Breast epithelium (tissue), 4 donors: Measurements from ENCODE around the gene MEX3A. TPM values are rescaled to one million over a fixed set of nuclear protein-coding genes. Genes with fewer than 3 reads are reported as not detected.

Experiments
- DNase-seq, 2 donors: peaks; one replicate each; pipeline ENCODE4 v3.0.0-alpha.2; 2019; ENCODE audit warnings: low spot score in 2 of 2
- H3K27ac ChIP-seq, 2 donors: fragments of 200-600 bp; sonication (generic) in 1 of 2; one replicate each; pipeline ENCODE4 v1.5.1; 2016 to 2019; ENCODE audit warnings: mild to moderate bottlenecking in 1 of 2
- H3K27me3 ChIP-seq, 2 donors: fragments of 200-600 bp; sonication (generic) in 1 of 2; one replicate each; pipeline versions ENCODE4 v1.5.1 to v1.6.0; 2017 to 2019; ENCODE audit warnings: control low read depth in 1 of 2, mild to moderate bottlenecking in 1 of 2
- H3K36me3 ChIP-seq: fragments of 200-600 bp; one replicate; pipeline ENCODE4 v1.5.1; 2019
- H3K4me1 ChIP-seq, 2 donors: fragments of 200-600 bp; sonication (generic); one replicate each; pipeline ENCODE4 v1.5.1; 2016 to 2019; ENCODE audit warnings: control low read depth in 1 of 2
- H3K4me3 ChIP-seq, 3 donors: fragments of 200-600 bp; sonication (generic); 1 replicate in 2 of 3; 2 replicates in 1 of 3; pipeline ENCODE4 v1.5.1; 2016 to 2019; ENCODE audit warnings: mild to moderate bottlenecking in 3 of 3, moderate library complexity in 2 of 3
- H3K9me3 ChIP-seq, 2 donors: fragments of 200-600 bp; sonication (generic) in 1 of 2; one replicate each; pipeline ENCODE4 v1.5.1; 2016 to 2019; ENCODE audit warnings: control low read depth in 1 of 2
- POLR2A ChIP-seq: fragments of 450-650 bp; IDR thresholded peaks from one replicate; pipeline ENCODE4 v1.6.1; 2016; ENCODE audit warnings: antibody characterized with exemption, mild to moderate bottlenecking, moderate library complexity
- POLR2AphosphoS5 ChIP-seq, 3 donors: sonication (generic); formaldehyde crosslinking; IDR thresholded peaks; one replicate each; pipeline ENCODE4 v1.6.1; 2017; ENCODE audit warnings: antibody characterized with exemption in 3 of 3
- intact Hi-C: fragments of 100-400 bp; cut with DNase I; formaldehyde crosslinking; loops from one replicate; pipeline ENCODE4 v1.15.1; 2023; ENCODE audit warnings: low total_unique reads
- total RNA-seq, 3 donors: library from RNA; depleted of rRNA; stranded (reverse); fragments of >200 nt; gene quantifications; one replicate each; pipeline ENCODE4 v1.1.0, GENCODE V29; 2016
- TF ChIP-seq, protein P1 (sequence below), 3 donors: fragments of 450-650 bp; IDR thresholded peaks; one replicate each; pipeline ENCODE4 v1.5.1; 2016 to 2017; ENCODE audit warnings: antibody characterized with exemption in 3 of 3, mild to moderate bottlenecking in 3 of 3, moderate library complexity in 3 of 3

Gene MEX3A
- total RNA-seq, 3 donors from 2014 or later = 0.32 to 1.3 (median 1.3) TPM

DNA sequence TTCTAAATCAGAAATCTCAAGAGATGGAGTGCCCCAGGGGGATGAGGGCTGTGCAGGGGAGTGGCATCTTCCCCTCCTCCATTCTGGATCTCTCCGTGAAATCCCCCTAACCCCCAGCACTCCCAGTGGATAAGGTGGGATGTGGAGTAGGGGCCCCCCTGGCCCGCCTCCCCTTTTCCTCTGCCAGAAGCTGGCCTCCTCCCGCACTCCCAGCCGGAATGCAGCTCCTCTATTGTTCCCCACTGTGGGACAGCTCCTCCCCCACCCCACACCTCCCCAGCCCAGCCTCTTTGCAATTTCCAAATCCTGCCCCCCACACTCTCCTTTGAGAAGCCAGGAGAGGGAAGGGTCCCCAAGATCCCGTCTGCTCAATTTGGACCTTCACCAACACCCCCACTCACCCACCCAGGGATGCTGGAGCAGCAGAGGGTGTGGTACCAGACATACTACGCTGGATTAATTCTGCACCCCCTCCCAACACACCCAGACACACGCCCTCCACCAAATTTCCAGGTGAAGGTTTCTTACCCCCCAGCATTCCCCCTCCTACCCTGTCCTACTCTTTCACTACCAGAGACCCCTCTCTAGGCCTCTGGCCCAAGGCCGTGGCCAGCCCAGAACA, 1.9 kb downstream of the MEX3A start:
- intact Hi-C loops = loop anchor here (10.0 kb wide), 1 partner anchor 144 kb away; no protein-coding TSS in a partner anchor
- DNase-seq = no peak
- no peaks in the 10 kb centered on the region for H3K27me3 ChIP-seq
- no peaks in the 10 kb centered on the region for H3K4me1 ChIP-seq
- no peak for TF ChIP-seq POLR2AphosphoS5 (IDR thresholded peaks at IDR 0.05)
- TF ChIP-seq, protein P1, sequence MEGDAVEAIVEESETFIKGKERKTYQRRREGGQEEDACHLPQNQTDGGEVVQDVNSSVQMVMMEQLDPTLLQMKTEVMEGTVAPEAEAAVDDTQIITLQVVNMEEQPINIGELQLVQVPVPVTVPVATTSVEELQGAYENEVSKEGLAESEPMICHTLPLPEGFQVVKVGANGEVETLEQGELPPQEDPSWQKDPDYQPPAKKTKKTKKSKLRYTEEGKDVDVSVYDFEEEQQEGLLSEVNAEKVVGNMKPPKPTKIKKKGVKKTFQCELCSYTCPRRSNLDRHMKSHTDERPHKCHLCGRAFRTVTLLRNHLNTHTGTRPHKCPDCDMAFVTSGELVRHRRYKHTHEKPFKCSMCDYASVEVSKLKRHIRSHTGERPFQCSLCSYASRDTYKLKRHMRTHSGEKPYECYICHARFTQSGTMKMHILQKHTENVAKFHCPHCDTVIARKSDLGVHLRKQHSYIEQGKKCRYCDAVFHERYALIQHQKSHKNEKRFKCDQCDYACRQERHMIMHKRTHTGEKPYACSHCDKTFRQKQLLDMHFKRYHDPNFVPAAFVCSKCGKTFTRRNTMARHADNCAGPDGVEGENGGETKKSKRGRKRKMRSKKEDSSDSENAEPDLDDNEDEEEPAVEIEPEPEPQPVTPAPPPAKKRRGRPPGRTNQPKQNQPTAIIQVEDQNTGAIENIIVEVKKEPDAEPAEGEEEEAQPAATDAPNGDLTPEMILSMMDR (IDR thresholded peaks at IDR 0.05) = no peak
- TF ChIP-seq POLR2A = no peak
- H3K4me3 ChIP-seq = peak overlapping the region in 2 of 3 donors; percentile 89 to 95
- peak overlapping the region; percentile 48 to 52 for H3K27ac ChIP-seq
- no peaks in the 10 kb centered on the region for H3K36me3 ChIP-seq
- no peaks in the 10 kb centered on the region for H3K9me3 ChIP-seq

DNA sequence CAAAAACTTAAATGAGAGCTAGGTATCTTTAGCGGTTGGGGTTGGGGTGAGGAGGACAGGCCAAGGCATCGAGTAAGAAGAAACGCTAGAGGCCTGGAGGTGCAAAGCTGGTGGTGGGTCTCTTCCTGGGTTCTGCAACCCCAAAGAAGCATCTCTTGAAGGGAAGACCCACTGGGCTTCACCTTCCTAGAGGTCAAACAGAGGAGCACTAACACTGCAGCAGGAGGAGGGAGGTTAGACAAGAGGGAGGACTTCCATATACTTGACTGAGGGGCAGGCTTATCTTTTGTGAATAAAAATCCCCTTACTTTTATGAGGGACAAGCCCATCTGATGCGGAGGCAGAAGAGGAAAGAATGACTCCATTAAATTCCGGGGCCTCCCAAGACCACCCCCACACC, 2.5 kb downstream of the MEX3A start:
- no peak for DNase-seq
- no peak for TF ChIP-seq POLR2AphosphoS5 (IDR thresholded peaks at IDR 0.05)
- TF ChIP-seq POLR2A = no peak
- TF ChIP-seq, protein P1 (IDR thresholded peaks at IDR 0.05) = no peak
- intact Hi-C loops = loop anchor here (10.0 kb wide), 1 partner anchor 145 kb away; no protein-coding TSS in a partner anchor
- Histone ChIP-seq H3K4me3 (no peak overlapping the region), H3K36me3 (no peaks in the 10 kb centered on the region), H3K27me3 (no peaks in the 10 kb centered on the region), H3K27ac (no peak overlapping the region), H3K4me1 (no peaks in the 10 kb centered on the region), H3K9me3 (no peaks in the 10 kb centered on the region)

DNA sequence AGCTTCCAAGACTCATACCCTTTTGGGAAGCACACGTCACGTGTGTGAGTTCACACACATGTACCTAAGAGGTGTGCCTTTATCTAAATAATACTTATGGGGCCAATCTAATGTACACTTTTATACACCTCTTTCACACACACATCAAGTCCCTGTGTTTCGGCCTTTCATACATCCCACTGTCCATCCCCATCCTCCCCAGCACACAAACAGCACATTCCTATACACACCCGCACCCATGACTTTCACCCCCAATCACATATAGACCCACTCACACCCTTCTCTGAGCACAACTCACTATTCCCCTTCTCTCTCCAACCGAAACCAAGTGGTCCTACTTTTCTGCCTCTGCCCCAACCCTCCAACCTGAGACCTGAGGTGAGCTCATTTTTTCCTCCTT, 3.5 kb downstream of the MEX3A start:
- intact Hi-C loops = no loop called here
- no peak for DNase-seq
- H3K4me1 ChIP-seq = no peaks in the 10 kb centered on the region
- no peak overlapping the region for H3K4me3 ChIP-seq
- no peaks in the 10 kb centered on the region for H3K9me3 ChIP-seq
- H3K36me3 ChIP-seq = no peaks in the 10 kb centered on the region
- peak overlapping the region; percentile 8 to 38 for H3K27ac ChIP-seq
- TF ChIP-seq POLR2A = no peak
- no peak for TF ChIP-seq POLR2AphosphoS5 (IDR thresholded peaks at IDR 0.05)
- TF ChIP-seq, protein P1 (IDR thresholded peaks at IDR 0.05) = no peak
- no peaks in the 10 kb centered on the region for H3K27me3 ChIP-seq

DNA sequence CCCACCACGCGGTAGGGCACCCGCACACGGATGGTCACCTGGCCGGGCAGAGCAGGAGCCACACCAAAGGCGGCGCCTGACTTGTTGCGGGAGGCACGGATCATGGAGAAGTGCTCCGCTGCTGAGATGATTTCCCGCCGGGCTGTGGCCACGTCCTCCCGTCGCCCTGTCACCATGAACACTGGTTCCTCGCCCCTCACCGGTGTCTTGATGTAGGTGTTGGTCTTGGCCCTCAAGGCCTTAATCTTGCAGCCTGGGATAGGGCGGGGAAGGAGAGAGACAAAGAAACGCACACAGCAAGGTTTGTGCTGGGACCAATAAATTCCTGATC, 4.9 kb downstream of the MEX3A start:
- Histone ChIP-seq H3K27me3 (no peaks in the 10 kb centered on the region), H3K4me3 (peak overlapping the region in 2 of 3 donors; percentile 56 to 68), H3K36me3 (no peaks in the 10 kb centered on the region), H3K27ac (peak overlapping the region; percentile 50 to 76), H3K4me1 (no peaks in the 10 kb centered on the region), H3K9me3 (no peaks in the 10 kb centered on the region)
- DNase-seq = no peak
- intact Hi-C loops = no loop called here
- TF ChIP-seq POLR2AphosphoS5 (IDR thresholded peaks at IDR 0.05) = no peak
- no peak for TF ChIP-seq POLR2A
- TF ChIP-seq, protein P1 (IDR thresholded peaks at IDR 0.05) = no peak

DNA sequence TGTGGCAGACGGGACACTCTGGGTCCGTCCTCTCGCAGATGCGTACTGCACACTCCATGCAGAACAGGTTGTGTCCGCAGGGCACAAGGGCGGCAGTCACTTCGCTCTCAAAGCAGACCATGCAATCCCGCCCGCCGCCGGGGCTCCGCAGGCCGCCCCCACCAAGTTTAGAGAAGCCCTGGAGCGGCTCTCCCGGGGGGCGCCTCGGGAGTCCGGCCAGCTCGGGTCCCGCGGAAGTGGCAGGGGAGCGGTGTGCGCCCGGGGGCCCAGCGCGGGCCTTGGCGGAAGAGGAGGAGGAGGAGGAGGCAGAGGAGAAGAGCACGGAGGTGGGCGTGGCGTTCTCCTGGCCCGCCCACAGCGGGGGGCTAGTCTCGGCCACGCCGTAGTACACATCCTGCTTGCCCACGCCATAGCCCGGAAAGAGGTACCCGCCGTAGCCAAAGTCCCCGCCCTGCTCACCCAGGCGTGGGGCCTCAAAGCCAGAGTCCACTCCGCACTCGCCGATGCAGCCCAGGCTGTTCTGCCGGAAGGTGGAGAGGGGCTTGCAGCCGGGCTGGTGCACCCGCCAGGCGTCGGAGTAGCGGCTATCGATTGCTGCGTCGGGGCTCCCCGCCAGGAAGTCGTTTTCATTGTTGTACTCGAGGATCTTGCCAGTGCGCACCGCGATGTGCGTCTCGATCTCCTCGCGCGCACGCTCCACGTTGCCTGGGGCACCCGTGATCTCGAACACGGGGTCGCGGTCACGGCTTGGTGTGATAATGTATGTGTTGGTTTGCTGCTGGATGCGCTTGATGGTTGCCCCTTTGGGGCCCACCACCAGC, 5.4 kb downstream of the MEX3A start:
- Histone ChIP-seq H3K27me3 (no peaks in the 10 kb centered on the region), H3K4me3 (peak overlapping the region; percentile 40 to 68 (median 56)), H3K27ac (peak overlapping the region; percentile 50 to 76), H3K36me3 (no peaks in the 10 kb centered on the region), H3K4me1 (no peaks in the 10 kb centered on the region), H3K9me3 (no peaks in the 10 kb centered on the region)
- no peak for TF ChIP-seq POLR2AphosphoS5 (IDR thresholded peaks at IDR 0.05)
- TF ChIP-seq POLR2A = no peak
- TF ChIP-seq, protein P1 (IDR thresholded peaks at IDR 0.05) = peak in 1 of 3 donors; percentile 12
- intact Hi-C loops = no loop called here
- DNase-seq = peak in 1 of 2 donors; percentile 38
